ENCODE data around the gene NR2E3.

- no peak for TF ChIP-seq EZH2 (IDR thresholded peaks at IDR 0.05; ENCODE audit: insufficient read depth, low read length)
- TF ChIP-seq CTCF (IDR thresholded peaks at IDR 0.05; ENCODE audit: insufficient read depth, low read depth, low read length) = no peak
These were observed 17.8 kb upstream of the NR2E3 start for GRCh38 chr15:71792521-71792920.

Data from astrocyte (in vitro differentiated cells and primary cell).